Stimulated activated effector memory CD8-positive, alpha-beta T cell treated with anti-CD3 and anti-CD28 coated beads, Interleukin-12 subunit alpha, Interleukin-12 subunit beta, amount 100 ng/mL, for 72 hours (primary cell): ENCODE results near the gene RYR3.
"Not testable (repeated sequence)": the region's sequence is repeated elsewhere in the genome, so short reads cannot be mapped to it uniquely, and the experiment has no call there.

Experiments used
- ATAC-seq: fragments of 150-1000 bp; cut with Tn5 transposase; 2 replicates; pipeline ENCODE4 v1.10.0; 2021
- DNase-seq, 2 donors: peaks; one replicate each; pipeline ENCODE4 v3.0.0; 2021 to 2022; ENCODE audit warnings: low spot score in 2 of 2
- H3K27ac Mint-ChIP-seq: one replicate; pipeline ENCODE4 v1.8.0; 2022; ENCODE audit warnings: mild to moderate bottlenecking, mixed read lengths
- H3K36me3 Mint-ChIP-seq: one replicate; pipeline ENCODE4 v1.8.0; 2022; ENCODE audit warnings: mild to moderate bottlenecking, mixed read lengths
- H3K4me1 Mint-ChIP-seq: one replicate; pipeline ENCODE4 v1.8.0; 2022; ENCODE audit warnings: mixed read lengths
- H3K4me3 Mint-ChIP-seq: one replicate; pipeline ENCODE4 v1.8.0; 2022; ENCODE audit warnings: mild to moderate bottlenecking, mixed read lengths
- H3K9me3 Mint-ChIP-seq: one replicate; pipeline ENCODE4 v1.8.0; 2022; ENCODE audit warnings: mixed read lengths

The RYR3 gene

DNA sequence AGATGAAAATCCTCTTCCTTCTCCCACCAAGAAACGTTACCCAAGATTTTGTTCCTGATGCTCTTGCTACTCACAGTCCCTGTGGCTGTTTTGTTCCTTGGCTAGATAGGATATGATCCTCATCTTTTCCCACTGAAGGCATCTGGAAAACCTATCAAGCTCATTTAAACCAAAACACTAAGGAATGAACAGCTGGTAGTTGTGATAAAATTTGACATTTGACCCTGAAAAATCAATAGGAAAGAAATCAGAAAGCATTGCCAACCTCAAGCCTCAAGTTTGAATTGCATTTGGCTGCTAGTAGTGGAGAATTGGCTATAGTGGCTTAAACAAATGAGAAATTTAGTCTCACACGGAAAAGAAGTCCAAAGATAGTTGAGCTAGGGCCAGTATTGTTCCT, 486.9 kb downstream of the RYR3 start:
- DNase-seq = no peak
- H3K4me1 Mint-ChIP-seq = no peaks in the 10 kb centered on the region
- no peak overlapping the region for H3K4me3 Mint-ChIP-seq
- ATAC-seq = no peak
- H3K27ac Mint-ChIP-seq = no peak overlapping the region
- H3K9me3 Mint-ChIP-seq = no peaks in the 10 kb centered on the region
- H3K36me3 Mint-ChIP-seq = no peaks in the 10 kb centered on the region

DNA sequence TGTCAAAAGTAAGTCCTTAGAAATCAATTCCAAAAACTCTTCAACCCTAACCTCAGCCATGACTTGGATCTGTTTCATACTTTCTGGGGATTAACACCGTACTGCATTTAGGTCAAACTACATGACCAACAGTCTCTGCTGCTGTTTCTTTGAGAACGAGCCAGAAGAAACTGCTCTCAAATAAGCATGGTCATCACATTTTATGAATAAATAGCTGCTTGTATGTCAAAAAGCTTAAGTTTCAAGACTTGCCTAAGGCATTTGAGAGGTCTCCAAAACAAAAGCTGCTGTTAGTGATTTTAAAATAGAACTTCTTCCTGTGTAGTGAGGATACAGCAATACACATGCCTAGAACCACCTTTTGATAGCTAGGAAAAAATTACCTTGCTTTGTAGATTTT, 491.2 kb downstream of the RYR3 start:
- H3K9me3 Mint-ChIP-seq = no peaks in the 10 kb centered on the region
- ATAC-seq = no peak
- H3K4me3 Mint-ChIP-seq = no peak overlapping the region
- H3K4me1 Mint-ChIP-seq = no peaks in the 10 kb centered on the region
- no peak for DNase-seq
- no peak overlapping the region for H3K27ac Mint-ChIP-seq
- no peaks in the 10 kb centered on the region for H3K36me3 Mint-ChIP-seq

DNA sequence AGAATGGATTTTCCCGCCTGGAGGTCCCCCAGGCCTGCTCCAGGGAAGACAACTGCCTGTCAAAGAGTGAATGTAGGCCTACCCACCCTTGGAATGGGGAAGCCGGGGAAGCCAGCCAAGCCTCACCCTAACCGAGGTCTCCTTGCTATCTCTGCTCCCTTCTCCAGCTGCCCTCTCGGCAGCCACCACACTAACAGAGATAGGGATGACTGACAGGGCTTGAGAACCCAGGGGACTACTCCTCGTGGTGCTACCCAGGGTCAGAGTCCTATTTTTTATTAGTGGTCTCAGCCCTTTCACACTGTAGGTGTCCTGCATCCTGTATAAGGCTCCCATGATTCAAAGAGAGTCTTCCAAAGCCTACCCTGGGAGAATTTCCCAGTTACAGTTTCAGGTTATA, 496.9 kb downstream of the RYR3 start:
- Mint-ChIP-seq H3K4me1 (no peaks in the 10 kb centered on the region), H3K4me3 (no peak overlapping the region), H3K9me3 (no peaks in the 10 kb centered on the region), H3K36me3 (no peaks in the 10 kb centered on the region), H3K27ac (no peak overlapping the region)
- ATAC-seq = no peak
- DNase-seq = no peak

DNA sequence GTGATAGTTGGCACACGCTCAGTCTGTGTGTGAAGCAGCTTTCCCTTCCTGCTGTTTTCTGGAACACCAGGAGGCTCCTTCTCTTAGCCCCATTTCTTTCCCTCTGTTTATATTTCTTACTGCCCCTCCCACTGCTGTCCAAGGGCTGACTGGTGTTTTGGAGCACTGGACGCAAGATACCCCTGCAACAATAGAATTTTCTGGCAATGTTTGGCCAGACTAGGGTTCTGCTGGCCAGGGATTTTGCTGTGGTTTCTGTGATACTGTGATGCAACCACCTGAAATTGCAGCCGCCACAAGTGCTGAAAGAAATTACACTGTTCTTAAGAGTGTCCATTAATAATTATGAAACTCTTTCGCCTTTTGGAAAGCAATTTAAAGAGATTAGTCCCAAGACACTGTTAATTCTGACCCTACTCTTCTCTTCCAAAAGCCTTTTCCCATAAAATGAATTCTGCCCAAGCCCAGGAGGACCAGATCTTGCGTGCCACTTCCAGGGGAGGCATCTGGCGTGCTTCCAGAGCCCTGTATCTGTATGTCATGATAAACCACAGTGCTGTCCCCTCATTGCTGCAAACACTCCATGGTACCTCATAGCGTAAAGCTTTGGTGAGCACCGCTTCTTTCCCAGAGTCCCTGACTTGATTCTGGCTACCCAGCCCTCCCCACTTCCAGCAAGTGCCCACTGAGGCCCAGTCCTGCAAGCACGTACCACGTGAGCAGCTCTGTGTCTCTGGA, 498.1 kb downstream of the RYR3 start:
- no peak overlapping the region for H3K4me3 Mint-ChIP-seq
- no peak overlapping the region for H3K27ac Mint-ChIP-seq
- ATAC-seq = no peak
- H3K36me3 Mint-ChIP-seq = no peaks in the 10 kb centered on the region
- H3K4me1 Mint-ChIP-seq = no peaks in the 10 kb centered on the region
- no peaks in the 10 kb centered on the region for H3K9me3 Mint-ChIP-seq
- DNase-seq = no peak

DNA sequence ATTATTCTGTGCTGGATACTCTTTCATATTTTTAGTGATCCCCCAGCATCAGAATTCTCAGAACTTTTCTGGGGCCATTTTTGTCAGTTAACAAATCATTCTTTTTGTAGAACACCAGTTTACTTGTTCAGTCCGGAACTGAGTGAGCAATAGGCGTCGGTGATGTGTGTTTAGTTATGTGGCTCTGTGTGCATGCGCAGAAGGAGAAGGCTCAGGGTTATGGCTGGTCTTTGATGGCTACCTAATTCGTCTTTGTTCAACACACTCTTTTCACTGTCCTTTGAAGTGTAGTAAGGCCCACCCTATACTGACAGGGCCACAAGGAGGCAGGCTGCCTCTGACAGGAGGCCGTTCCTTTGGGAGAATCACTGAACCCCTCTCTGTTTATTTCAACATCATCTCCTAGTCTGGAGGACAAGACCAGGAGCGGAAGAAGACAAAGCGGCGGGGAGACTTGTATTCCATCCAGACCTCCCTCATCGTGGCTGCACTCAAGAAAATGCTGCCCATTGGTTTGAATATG, 499.4 kb downstream of the RYR3 start:
- ATAC-seq (no peak), DNase-seq (no peak)
- H3K9me3 Mint-ChIP-seq = no peaks in the 10 kb centered on the region
- H3K4me1 Mint-ChIP-seq = no peaks in the 10 kb centered on the region
- no peak overlapping the region for H3K4me3 Mint-ChIP-seq
- H3K36me3 Mint-ChIP-seq = no peaks in the 10 kb centered on the region
- no peak overlapping the region for H3K27ac Mint-ChIP-seq

DNA sequence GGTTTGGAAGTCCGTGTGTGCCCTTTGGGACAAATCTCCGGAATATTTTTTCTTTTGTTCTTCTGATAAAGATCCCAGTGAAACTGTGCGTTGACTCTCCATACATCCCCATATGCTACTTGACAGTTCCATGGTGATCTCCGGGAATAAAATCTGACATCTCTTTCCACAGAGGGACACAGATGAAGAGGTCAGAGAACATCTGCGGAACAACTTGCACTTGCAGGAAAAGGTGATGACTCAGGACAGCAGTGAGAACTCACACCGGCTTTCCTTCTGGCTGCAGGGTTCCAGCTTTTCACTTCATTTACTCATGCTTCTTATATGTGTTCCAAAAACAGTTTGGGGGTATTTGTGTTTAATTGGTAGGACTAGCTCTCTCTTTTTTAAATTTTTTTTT, 500.0 kb downstream of the RYR3 start:
- Mint-ChIP-seq H3K27ac (no peak overlapping the region), H3K4me3 (no peak overlapping the region), H3K4me1 (no peaks in the 10 kb centered on the region), H3K36me3 (no peaks in the 10 kb centered on the region), H3K9me3 (no peaks in the 10 kb centered on the region)
- DNase-seq (no peak), ATAC-seq (no peak)

DNA sequence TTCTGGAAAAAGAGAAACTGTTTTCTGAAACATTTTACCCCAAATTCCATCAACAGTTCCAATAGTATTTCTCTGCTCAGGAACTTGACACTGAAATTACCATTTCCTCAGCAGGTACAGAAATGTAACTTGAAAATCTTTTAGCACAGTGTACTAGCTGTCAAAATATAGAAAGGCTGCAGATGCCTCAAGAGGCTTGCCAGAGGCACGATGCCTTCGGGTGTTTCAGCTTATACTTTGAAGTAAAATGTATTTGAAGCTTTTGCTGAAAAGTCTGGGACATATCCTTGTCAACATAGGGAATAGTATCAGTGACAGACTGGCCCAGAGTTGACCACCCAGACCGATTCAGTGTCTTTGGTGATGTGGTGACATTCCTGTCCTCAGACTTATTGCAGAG, 503.1 kb downstream of the RYR3 start:
- H3K9me3 Mint-ChIP-seq = no peaks in the 10 kb centered on the region
- H3K4me3 Mint-ChIP-seq = no peak overlapping the region
- ATAC-seq (no peak), DNase-seq (no peak)
- H3K27ac Mint-ChIP-seq = no peak overlapping the region
- no peaks in the 10 kb centered on the region for H3K4me1 Mint-ChIP-seq
- H3K36me3 Mint-ChIP-seq = no peaks in the 10 kb centered on the region

DNA sequence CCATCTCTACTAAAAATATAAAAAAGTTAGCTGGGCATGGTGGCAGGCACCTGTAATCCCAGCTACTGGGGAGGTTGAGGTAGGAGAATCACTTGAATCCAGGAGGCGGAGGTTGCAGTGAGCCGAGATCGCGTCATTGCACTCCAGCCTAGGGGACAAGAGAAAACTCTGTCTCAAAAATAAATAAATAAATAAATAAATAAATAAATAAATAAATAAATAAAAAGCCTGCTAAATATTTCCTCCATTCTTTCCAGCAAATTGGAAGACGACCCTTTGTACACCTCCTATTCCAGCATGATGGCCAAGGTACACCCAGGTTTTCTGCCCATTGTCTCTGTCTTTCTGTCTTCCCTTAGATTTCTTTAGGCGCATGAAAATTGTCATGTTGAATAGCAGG, 508.7 kb downstream of the RYR3 start:
- DNase-seq, H3K9me3 Mint-ChIP-seq, H3K4me1 Mint-ChIP-seq, H3K27ac Mint-ChIP-seq, ATAC-seq, H3K4me3 Mint-ChIP-seq, H3K36me3 Mint-ChIP-seq: not testable (repeated sequence)

DNA sequence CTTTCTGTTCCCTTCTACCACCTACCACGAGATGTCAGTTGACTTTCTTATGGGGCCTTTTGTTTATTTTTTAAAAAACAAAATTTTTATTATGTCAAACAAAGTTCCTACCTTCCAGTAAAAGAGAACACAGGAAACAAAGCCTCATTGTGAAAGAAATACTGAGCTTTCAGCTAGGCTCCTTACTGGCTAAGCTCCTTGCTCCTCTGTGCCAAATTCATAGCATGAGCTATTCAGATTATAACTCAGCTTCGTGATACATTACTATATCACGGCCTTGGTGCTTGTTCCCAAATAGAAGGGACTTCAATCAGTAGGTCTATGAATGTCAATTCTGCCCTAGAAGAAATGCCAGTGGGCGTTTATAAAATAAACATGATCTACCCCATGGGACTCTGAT, 511.7 kb downstream of the RYR3 start:
- no peaks in the 10 kb centered on the region for H3K36me3 Mint-ChIP-seq

DNA sequence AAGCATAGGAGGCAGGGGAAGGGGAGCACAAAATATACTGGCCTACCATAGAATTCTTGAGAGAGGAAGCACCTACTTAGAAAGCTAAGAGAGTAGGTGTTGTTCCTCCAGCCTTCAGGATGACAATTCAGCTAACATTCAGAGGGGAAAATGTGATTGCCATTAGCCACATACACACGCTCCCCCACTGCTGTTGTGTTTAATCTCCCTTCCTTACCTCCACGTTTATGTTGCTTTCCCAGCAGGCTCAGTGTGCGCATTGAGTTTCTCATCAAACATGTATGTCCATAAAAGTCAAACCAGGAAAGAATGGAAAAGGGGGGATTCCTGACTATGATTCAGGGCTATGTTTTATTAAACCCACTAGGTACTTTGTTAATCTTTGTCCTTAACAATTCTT, 512.4 kb downstream of the RYR3 start:
- ATAC-seq (no peak), DNase-seq (no peak)
- Mint-ChIP-seq H3K36me3 (no peaks in the 10 kb centered on the region), H3K9me3 (no peaks in the 10 kb centered on the region), H3K4me1 (no peaks in the 10 kb centered on the region), H3K4me3 (no peak overlapping the region), H3K27ac (no peak overlapping the region)

More for the DNA sequence above, 511.7 kb downstream of the RYR3 start:
- ATAC-seq = no peak
- no peaks in the 10 kb centered on the region for H3K9me3 Mint-ChIP-seq
- H3K4me3 Mint-ChIP-seq = no peak overlapping the region
- no peak for DNase-seq
- H3K27ac Mint-ChIP-seq = no peak overlapping the region
- no peaks in the 10 kb centered on the region for H3K4me1 Mint-ChIP-seq

DNA sequence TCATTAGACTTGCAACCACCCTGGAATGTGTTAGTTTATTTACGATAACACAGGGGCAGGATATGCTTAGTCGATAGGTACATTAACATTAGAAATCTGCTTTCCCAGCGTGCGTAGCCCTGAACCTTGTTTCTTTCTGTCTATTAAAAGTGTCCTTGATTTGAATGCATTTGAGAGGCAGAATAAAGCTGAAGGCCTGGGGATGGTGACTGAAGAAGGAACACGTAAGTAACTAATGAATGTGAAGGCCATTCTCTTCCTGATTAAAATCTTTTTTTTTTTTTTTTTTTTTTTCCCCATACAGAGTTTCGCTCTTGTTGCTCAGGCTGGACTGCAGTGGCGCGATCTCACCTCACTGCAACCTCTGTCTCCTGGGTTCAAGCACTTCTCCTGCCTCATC, 514.7 kb downstream of the RYR3 start:
- H3K27ac Mint-ChIP-seq = no peak overlapping the region
- H3K9me3 Mint-ChIP-seq = no peaks in the 10 kb centered on the region
- no peak for DNase-seq
- no peaks in the 10 kb centered on the region for H3K4me1 Mint-ChIP-seq
- no peaks in the 10 kb centered on the region for H3K36me3 Mint-ChIP-seq
- no peak for ATAC-seq
- H3K4me3 Mint-ChIP-seq = no peak overlapping the region

DNA sequence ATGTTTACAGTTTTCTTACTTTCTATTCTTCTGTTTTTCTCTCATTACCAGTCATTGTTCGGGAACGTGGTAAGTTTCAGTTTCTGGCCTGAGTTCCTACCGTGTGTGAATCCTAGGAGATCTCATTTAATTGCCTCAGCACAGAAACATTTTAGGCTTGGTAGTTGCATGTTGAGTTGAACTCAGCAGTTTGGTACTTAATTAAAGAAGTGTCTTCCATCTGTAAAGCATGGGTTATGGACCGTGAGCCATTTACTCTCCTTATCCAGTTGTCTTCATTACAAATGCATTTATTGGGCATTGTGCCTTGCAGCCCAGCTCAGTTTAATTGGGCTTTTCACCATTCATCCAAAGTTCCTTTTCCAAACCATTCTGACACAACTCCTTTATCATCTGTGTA, 515.4 kb downstream of the RYR3 start:
- H3K9me3 Mint-ChIP-seq = no peaks in the 10 kb centered on the region
- H3K4me3 Mint-ChIP-seq = no peak overlapping the region

DNA sequence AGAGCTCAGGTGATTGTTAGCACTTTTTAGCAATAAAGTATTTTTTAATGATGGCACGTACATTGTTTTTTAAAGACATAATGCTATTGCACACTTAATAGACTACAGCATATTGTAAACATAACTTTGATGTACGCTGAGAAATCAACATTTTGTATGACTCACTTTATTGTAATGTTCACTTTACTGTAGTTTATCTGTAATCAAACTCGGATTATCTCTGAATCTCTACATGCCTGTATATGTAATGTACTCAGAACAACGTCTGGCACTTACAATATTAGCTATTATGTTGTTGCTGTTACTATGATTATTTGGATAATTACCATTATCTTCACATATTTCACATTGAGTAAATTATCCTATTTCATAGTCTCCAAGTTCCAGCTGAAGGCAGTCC, 519.6 kb downstream of the RYR3 start:
- no peak for ATAC-seq
- Mint-ChIP-seq H3K4me1 (no peaks in the 10 kb centered on the region), H3K27ac (no peak overlapping the region), H3K36me3 (no peaks in the 10 kb centered on the region), H3K9me3 (no peaks in the 10 kb centered on the region), H3K4me3 (no peak overlapping the region)
- DNase-seq = no peak

More for the DNA sequence above, 515.4 kb downstream of the RYR3 start:
- no peaks in the 10 kb centered on the region for H3K36me3 Mint-ChIP-seq
- H3K27ac Mint-ChIP-seq = no peak overlapping the region
- ATAC-seq (no peak), DNase-seq (no peak)
- H3K4me1 Mint-ChIP-seq = no peaks in the 10 kb centered on the region

DNA sequence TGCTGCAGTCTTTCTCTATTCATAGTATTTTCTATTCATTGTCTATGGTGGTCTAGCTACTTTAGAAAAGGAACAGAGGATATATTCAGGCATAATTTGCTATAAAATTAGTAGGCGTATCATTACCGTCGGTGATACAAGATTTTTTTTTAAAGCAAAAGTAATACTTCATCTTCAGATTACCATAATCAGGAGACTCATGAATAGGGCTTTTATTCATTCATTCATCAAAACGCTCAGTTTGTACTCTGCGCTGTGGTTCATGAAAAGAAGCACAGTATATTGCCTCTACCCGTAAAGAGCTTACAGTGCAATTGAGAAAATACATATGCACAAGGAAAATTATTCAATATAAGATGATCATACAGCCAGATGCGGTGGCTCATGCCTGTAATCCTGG, 520.9 kb downstream of the RYR3 start:
- Mint-ChIP-seq H3K4me3 (no peak overlapping the region), H3K27ac (no peak overlapping the region), H3K9me3 (no peaks in the 10 kb centered on the region), H3K4me1 (no peaks in the 10 kb centered on the region), H3K36me3 (no peaks in the 10 kb centered on the region)
- ATAC-seq = no peak
- DNase-seq = no peak

DNA sequence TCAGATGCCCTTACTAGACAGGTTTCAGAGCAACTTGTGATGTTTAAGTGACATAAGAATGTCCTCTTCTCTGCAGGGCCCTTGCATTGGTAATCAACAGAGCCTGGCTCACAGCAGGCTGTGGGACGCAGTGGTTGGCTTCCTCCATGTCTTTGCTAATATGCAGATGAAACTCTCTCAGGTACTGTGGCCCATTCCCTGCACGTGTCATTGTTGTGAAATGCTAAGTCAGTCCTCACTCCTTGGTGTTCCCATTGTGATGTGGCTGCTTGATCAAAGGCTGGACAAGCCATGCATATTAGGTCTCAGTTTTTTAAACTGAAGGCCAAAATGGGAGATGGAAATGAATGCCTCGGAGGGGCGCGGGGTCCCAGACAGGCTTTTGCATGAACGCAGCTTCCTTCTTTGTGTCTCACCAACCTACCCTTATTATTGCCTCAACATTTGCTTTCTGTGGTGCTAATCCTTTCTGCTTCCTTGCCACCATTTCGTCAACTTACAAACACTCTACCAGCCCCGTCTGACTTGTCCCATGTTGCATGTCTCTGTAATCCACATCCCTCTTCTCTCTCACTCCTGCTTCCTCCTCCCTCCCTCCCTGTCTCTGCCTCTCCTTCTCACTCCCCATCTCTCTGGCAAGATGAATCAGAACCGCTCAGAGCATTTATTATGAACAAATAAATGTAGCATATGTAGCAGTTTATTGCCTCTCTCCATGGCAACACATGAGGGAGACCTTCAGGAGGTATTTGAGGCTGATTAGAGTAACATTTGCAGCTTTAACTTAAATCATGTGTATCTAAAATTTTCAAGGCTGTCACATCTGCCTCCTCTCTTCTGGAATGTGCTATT, 524.4 kb downstream of the RYR3 start:
- Mint-ChIP-seq H3K27ac (no peak overlapping the region), H3K36me3 (no peaks in the 10 kb centered on the region), H3K9me3 (no peaks in the 10 kb centered on the region), H3K4me3 (no peak overlapping the region), H3K4me1 (no peaks in the 10 kb centered on the region)
- no peak for DNase-seq
- ATAC-seq = no peak

DNA sequence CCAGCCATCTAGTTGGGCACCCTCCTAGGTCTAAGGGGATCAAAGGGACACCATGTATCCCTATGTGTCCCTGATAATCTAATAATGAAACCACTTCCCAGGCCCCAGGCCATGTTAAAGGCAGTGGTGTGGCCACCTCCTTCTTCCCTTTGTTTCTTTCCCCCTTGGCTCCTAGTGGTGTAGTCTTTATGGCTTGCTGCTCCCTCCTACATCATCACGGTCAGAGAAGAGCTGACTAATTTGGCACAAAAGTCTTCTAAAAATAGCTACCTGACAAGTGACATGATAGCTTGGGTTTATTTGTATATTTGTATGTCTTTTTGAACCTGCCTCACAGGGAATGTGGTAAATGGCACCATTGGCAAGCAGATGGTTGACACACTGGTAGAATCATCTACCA, 526.5 kb downstream of the RYR3 start:
- H3K27ac Mint-ChIP-seq = no peak overlapping the region
- H3K4me1 Mint-ChIP-seq = no peaks in the 10 kb centered on the region
- DNase-seq (no peak), ATAC-seq (no peak)
- no peaks in the 10 kb centered on the region for H3K9me3 Mint-ChIP-seq
- no peak overlapping the region for H3K4me3 Mint-ChIP-seq
- H3K36me3 Mint-ChIP-seq = no peaks in the 10 kb centered on the region
